Measurements from ENCODE around the gene ANKEF1. TPM values are rescaled to one million over a fixed set of nuclear protein-coding genes. Genes with fewer than 3 reads are reported as not detected.

ANKEF1 gene
- total RNA-seq (2022; extraction: Qiagen RNA extraction; ENCODE audit: low read depth): 6.7 to 8.4 TPM (median 7.4 TPM) in 5 replicates

DNA sequence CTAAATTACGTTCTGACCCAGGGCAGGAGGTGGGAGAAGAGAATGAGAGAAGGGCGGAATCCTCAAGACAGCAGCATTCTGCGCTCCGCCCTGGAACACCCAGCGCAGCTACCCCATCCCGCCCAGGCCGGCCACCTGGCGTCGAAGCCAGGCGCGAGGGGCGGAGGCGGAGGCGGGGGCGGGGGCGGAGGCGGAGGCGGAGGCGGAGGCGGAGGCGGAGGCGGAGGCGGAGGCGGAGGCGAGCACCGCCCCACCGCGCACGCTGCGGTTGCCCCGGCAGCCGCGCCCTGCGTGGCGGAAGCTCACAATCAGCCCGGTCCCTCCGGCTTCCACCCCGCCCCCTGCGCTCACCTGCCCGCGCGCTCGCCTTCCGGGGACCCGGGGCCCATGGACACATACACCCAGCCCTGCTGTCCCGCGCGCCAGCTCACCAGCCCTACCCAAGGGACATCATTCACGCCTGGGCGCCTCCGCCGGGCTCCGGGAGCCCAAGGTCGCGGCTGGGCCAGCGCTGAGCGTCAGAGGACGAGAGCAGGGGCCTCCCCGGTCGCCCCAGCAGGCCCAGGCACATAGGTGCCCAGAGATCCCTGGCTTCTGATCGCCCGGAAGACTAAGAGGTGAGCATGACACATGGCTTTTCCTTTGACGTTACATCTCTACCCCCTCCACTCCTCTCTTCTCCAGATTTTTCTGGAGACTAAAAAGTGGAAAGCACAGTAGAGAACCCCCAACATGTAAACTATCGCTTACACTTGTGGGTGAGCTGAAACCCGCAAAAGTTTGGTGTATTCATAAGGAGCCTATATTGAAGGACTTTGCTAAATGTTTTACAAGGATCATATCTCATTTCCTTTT, at the start of gene ANKEF1:
Gene ANKEF1 (plus strand): TSS at position 271 of the 855 bp plus-strand sequence. CDS start 3,315 bp downstream, outside the sequence.

Other genes starting within 250 kb of the ANKEF1 start
- gene PAK5, start 195.9 kb upstream of the ANKEF1 start, total RNA-seq (2022; extraction: Qiagen RNA extraction; ENCODE audit: low read depth): not detected in 5 replicates
- 9.3 to 20.3 TPM (median 18.1 TPM) in 5 replicates for gene SNAP25, start 183.8 kb downstream of the ANKEF1 start, total RNA-seq (2022; extraction: Qiagen RNA extraction; ENCODE audit: low read depth)